Gastroesophageal sphincter (tissue), 2 donors: ENCODE measurements around the gene DYNLL2.

Experiments
- POLR2A ChIP-seq, 2 donors: fragments of 450-650 bp; IDR thresholded peaks; one replicate each; pipeline ENCODE4 v1.6.1; 2017; ENCODE audit warnings: antibody characterized with exemption in 2 of 2, mild to moderate bottlenecking in 2 of 2, moderate library complexity in 1 of 2
- POLR2AphosphoS5 ChIP-seq: sonication (generic); formaldehyde crosslinking; IDR thresholded peaks from one replicate; pipeline ENCODE4 v1.6.1; 2017; ENCODE audit warnings: antibody characterized with exemption

- TF ChIP-seq POLR2A (IDR thresholded peaks at IDR 0.05) = no peak
- TF ChIP-seq POLR2AphosphoS5 = no peak
Measured at GRCh38 chr17:58112970-58113631, 29.9 kb downstream of the DYNLL2 start.
